Suprapubic skin (tissue), 4 donors: ENCODE results near the gene CACNA2D4. TPM values are rescaled to one million over a fixed set of nuclear protein-coding genes. Genes with fewer than 3 reads are reported as not detected.

Source experiments
- DNase-seq, 2 donors: peaks; one replicate each; pipeline ENCODE4 v3.0.0-alpha.2; 2019; ENCODE audit warnings: low spot score in 2 of 2
- H3K27ac ChIP-seq: fragments of 200-600 bp; sonication (generic); one replicate; pipeline ENCODE4 v1.5.1; 2019
- H3K27me3 ChIP-seq: fragments of 200-600 bp; sonication (generic); one replicate; pipeline ENCODE4 v1.5.1; 2019
- H3K36me3 ChIP-seq: fragments of 200-600 bp; sonication (generic); one replicate; pipeline ENCODE4 v1.5.1; 2019
- H3K4me1 ChIP-seq: fragments of 200-600 bp; sonication (generic); one replicate; pipeline ENCODE4 v1.5.1; 2019
- H3K4me3 ChIP-seq: fragments of 200-600 bp; sonication (generic); one replicate; pipeline ENCODE4 v1.5.1; 2019; ENCODE audit warnings: mild to moderate bottlenecking
- H3K9me3 ChIP-seq: fragments of 200-600 bp; sonication (generic); one replicate; pipeline ENCODE4 v1.5.1; 2019
- CTCF ChIP-seq, 2 donors: fragments of 200-600 bp in 1 of 2; fragments of 450-650 bp in 1 of 2; sonication (generic) in 1 of 2; IDR thresholded peaks; one replicate each; pipeline ENCODE4 v1.5.1; 2016 to 2019; ENCODE audit warnings: antibody characterized with exemption in 2 of 2, mild to moderate bottlenecking in 1 of 2, moderate library complexity in 1 of 2
- EP300 ChIP-seq: sonication (generic); formaldehyde crosslinking; IDR thresholded peaks from one replicate; pipeline ENCODE4 v1.6.1; 2017; ENCODE audit warnings: antibody characterized with exemption
- POLR2A ChIP-seq, 2 donors: fragments of 450-650 bp; IDR thresholded peaks; one replicate each; pipeline ENCODE4 v1.6.1; 2017; ENCODE audit warnings: antibody characterized with exemption in 2 of 2, mild to moderate bottlenecking in 2 of 2, moderate library complexity in 2 of 2
- POLR2AphosphoS5 ChIP-seq, 3 donors: sonication (generic); formaldehyde crosslinking; IDR thresholded peaks; one replicate each; pipeline ENCODE4 v1.6.1; 2017; ENCODE audit warnings: antibody characterized with exemption in 3 of 3
- WGBS: methylation state at CpG from one replicate; pipeline ENCODE4 v1.1.5; 2018; 5-methylcytosine and 5-hydroxymethylcytosine counted together
- total RNA-seq, 4 donors: library from RNA; depleted of rRNA; stranded (reverse); fragments of >200 nt; gene quantifications; one replicate each; pipeline ENCODE4 v1.1.0, GENCODE V29; 2016

CACNA2D4 gene
- total RNA-seq, 4 donors from 2014 or later: 0.56 to 1.5 (median 0.97) TPM

- peaks cover 12% of the 10 kb centered on the region for H3K4me1 ChIP-seq
- no peaks in the 10 kb centered on the region for H3K9me3 ChIP-seq
- H3K36me3 ChIP-seq: peaks cover 17% of the 10 kb centered on the region
- TF ChIP-seq POLR2AphosphoS5 (IDR thresholded peaks at IDR 0.05) (no peak), CTCF (IDR thresholded peaks at IDR 0.05) (peak; percentile 94 to 95)
- H3K27me3 ChIP-seq: no peaks in the 10 kb centered on the region
- 29% methylated on average over 16 of the region's 16 CpGs for WGBS
- H3K4me3 ChIP-seq: no peak overlapping the region
- DNase-seq: peak; percentile 91 to 92
- H3K27ac ChIP-seq: no peak overlapping the region
These were observed 21.6 kb upstream of the CACNA2D4 start for GRCh38 chr12:1939801-1940607.

- peaks cover 17% of the 10 kb centered on the region for H3K36me3 ChIP-seq
- no peak overlapping the region for H3K4me3 ChIP-seq
- DNase-seq: no peak
- TF ChIP-seq POLR2A (IDR thresholded peaks at IDR 0.05): no peak
- no peak for TF ChIP-seq CTCF (IDR thresholded peaks at IDR 0.05)
- TF ChIP-seq EP300: no peak
- no peaks in the 10 kb centered on the region for H3K9me3 ChIP-seq
- H3K27ac ChIP-seq: no peak overlapping the region
- peaks cover 12% of the 10 kb centered on the region for H3K4me1 ChIP-seq
- 72% methylated on average over 10 of the region's 10 CpGs for WGBS
- no peaks in the 10 kb centered on the region for H3K27me3 ChIP-seq
These were observed 20.9 kb upstream of the CACNA2D4 start for GRCh38 chr12:1939331-1939730.

GRCh38 chr12:1937481-1938224 lies 19.2 kb upstream of the CACNA2D4 start:
- H3K36me3 ChIP-seq: peaks cover 17% of the 10 kb centered on the region
- peaks cover 12% of the 10 kb centered on the region for H3K4me1 ChIP-seq
- H3K9me3 ChIP-seq: no peaks in the 10 kb centered on the region
- no peak overlapping the region for H3K27ac ChIP-seq
- DNase-seq: no peak
- no peak for TF ChIP-seq CTCF (IDR thresholded peaks at IDR 0.05)
- TF ChIP-seq POLR2A (IDR thresholded peaks at IDR 0.05): no peak
- TF ChIP-seq EP300: no peak
- no peak for TF ChIP-seq POLR2AphosphoS5 (IDR thresholded peaks at IDR 0.05)
- 90% methylated on average over 12 of the region's 12 CpGs for WGBS
- no peaks in the 10 kb centered on the region for H3K27me3 ChIP-seq
- no peak overlapping the region for H3K4me3 ChIP-seq

GRCh38 chr12:1936406-1937320 lies 18.2 kb upstream of the CACNA2D4 start:
- Histone ChIP-seq H3K27me3 (no peaks in the 10 kb centered on the region), H3K4me3 (no peak overlapping the region), H3K27ac (no peak overlapping the region), H3K36me3 (peaks cover 17% of the 10 kb centered on the region), H3K9me3 (no peaks in the 10 kb centered on the region), H3K4me1 (peaks cover 19% of the 10 kb centered on the region)
- TF ChIP-seq CTCF (IDR thresholded peaks at IDR 0.05): no peak
- no peak for TF ChIP-seq POLR2A (IDR thresholded peaks at IDR 0.05)
- TF ChIP-seq EP300: no peak
- TF ChIP-seq POLR2AphosphoS5 (IDR thresholded peaks at IDR 0.05): no peak
- no peak for DNase-seq
- 72% methylated on average over 25 of the region's 25 CpGs for WGBS
